Measurements from ENCODE around the gene DYNLRB2.

DYNLRB2 gene

DNA sequence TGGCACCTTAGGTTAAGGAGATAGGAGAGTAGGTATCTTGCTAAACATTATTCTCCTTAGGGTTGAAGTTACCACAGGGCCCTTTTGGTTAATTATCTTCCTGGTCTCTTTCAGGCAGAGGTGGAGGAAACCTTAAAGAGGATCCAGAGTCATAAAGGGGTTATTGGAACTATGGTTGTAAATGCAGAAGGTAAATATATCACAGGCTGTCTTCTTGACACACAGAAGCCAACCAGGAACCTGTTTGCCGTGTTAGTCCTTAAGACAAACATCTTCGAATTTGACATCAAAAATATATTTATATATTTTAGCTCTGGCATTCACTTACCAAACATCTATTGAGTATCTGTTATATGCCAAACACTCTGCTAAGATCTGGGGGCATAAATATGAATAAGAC is 2.4 kb downstream of the DYNLRB2 start:
- TF ChIP-seq, protein P1, sequence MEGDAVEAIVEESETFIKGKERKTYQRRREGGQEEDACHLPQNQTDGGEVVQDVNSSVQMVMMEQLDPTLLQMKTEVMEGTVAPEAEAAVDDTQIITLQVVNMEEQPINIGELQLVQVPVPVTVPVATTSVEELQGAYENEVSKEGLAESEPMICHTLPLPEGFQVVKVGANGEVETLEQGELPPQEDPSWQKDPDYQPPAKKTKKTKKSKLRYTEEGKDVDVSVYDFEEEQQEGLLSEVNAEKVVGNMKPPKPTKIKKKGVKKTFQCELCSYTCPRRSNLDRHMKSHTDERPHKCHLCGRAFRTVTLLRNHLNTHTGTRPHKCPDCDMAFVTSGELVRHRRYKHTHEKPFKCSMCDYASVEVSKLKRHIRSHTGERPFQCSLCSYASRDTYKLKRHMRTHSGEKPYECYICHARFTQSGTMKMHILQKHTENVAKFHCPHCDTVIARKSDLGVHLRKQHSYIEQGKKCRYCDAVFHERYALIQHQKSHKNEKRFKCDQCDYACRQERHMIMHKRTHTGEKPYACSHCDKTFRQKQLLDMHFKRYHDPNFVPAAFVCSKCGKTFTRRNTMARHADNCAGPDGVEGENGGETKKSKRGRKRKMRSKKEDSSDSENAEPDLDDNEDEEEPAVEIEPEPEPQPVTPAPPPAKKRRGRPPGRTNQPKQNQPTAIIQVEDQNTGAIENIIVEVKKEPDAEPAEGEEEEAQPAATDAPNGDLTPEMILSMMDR (IDR thresholded peaks at IDR 0.05; ENCODE audit: low read depth, low read length, missing control alignments) = no peak
- DNase-seq (ENCODE audit: low read depth) = no peak
- no peak overlapping the region for H3K4me3 ChIP-seq (ENCODE audit: low read depth, low read length)
- in situ Hi-C loops (cut with HindIII; ENCODE audit: low sequenced_read_pairs) = no loop called here

DNA sequence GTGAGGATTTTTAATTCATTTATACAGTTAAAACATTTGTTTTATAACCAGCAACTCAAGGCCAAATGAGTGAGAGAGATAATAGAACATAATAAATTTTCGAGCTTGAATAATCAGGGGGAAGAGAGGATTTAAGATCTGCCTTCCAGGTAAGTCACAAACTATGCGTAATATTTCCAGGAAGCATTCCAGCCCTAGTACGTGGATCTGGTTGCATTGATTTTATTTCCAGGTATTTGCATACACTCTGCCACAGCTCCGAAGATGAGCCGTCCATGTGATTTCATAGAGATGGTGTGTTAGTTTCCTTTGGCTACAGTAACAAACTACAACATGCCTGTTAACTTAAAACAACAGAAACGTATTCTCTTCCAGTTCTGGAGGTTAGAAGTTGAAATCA is 3.5 kb downstream of the DYNLRB2 start:
- TF ChIP-seq, protein P1 (IDR thresholded peaks at IDR 0.05; ENCODE audit: low read depth, low read length, missing control alignments) = no peak
- in situ Hi-C loops (cut with HindIII; ENCODE audit: low sequenced_read_pairs) = no loop called here
- DNase-seq (ENCODE audit: low read depth) = no peak

DNA sequence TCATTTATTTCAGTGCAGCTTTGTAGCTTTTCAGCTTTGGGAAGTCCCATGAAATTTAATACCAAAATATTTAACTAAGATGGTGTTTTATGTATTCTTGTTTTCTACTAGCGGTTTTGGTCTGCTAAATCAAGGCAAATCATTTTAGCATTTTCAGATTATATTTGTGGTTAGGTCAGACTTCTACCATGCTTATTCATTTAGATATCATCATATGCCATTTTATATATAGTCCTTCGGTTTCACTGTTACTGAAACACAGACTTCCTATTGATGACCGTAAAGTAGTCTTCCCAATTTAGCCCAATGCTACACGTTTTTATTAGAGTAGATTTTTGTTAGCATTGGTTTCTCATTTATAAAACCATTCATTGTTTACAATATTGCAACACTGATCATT is 5.5 kb downstream of the DYNLRB2 start:
- H3K4me3 ChIP-seq (ENCODE audit: low read depth, low read length) = no peak overlapping the region
- no peak for DNase-seq (ENCODE audit: low read depth)
- TF ChIP-seq, protein P1 (IDR thresholded peaks at IDR 0.05; ENCODE audit: low read depth, low read length, missing control alignments) = no peak
- in situ Hi-C loops (cut with HindIII; ENCODE audit: low sequenced_read_pairs) = no loop called here

More for the DNA sequence above, 3.5 kb downstream of the DYNLRB2 start:
- H3K4me3 ChIP-seq (ENCODE audit: low read depth, low read length) = no peak overlapping the region

DNA sequence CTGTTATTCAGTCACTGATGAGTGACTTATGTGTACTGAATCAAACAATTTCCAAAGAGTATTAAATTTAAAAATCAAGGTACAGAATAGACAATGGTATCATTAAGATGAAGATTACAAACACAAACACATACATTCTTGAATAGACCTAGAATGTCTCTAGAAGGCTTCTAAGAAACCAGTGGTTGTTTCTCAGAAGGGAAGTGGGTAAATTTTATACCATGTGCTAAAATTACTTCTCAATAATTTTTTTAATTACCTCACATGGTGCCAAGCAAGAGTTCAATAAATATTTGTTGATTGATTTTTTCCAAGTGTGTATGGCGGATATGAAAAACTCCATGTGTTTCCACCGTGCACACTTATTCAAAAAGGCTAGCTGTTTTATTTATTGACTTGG is 6.4 kb downstream of the DYNLRB2 start:
- in situ Hi-C loops (cut with HindIII; ENCODE audit: low sequenced_read_pairs) = no loop called here
- TF ChIP-seq, protein P1 (IDR thresholded peaks at IDR 0.05; ENCODE audit: low read depth, low read length, missing control alignments) = no peak
- H3K4me3 ChIP-seq (ENCODE audit: low read depth, low read length) = no peak overlapping the region
- DNase-seq (ENCODE audit: low read depth) = no peak

DNA sequence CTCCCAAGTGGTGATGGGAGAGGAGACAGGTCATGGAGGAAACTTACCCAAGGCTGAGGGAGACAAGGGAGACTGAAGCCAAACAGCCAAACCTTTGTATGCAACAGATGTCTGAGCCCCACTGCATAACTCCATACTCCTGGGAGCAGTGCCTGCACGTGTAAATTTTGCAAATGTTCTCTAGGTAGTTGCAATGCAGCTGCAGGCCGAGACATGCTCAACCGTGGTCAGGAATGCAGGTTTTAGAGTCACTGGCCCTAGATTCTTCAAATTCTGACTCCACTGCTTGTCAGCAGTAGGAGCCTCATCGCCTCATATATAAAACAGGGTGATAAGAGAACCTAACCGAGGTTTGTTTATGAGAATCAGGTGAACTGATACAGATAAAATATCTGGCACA is 11.5 kb downstream of the DYNLRB2 start:
- H3K4me3 ChIP-seq (ENCODE audit: low read depth, low read length) = no peak overlapping the region
- TF ChIP-seq, protein P1 (IDR thresholded peaks at IDR 0.05; ENCODE audit: low read depth, low read length, missing control alignments) = no peak
- DNase-seq (ENCODE audit: low read depth) = no peak
- in situ Hi-C loops (cut with HindIII; ENCODE audit: low sequenced_read_pairs) = no loop called here

DNA sequence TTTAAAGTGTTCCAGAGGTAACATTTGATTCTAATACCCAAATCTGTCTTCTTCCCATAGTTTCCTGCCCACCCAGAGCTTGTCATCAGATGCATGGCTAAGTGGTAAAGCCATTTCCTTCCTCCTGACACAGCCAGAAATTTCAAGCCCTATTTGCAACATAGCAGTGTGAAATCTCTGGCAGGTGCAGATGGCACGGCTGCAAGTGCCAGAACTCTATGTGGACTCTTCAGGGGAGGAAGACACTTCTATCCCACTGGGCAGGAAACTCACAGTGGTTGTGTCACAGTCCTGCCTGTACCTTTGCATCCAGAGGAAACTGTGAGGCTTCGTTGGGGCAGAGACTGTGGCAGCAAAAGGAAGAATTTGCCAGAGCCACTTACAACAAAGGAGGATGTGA is 13.2 kb downstream of the DYNLRB2 start:
- H3K4me3 ChIP-seq (ENCODE audit: low read depth, low read length) = no peak overlapping the region
- no peak for DNase-seq (ENCODE audit: low read depth)
- in situ Hi-C loops (cut with HindIII; ENCODE audit: low sequenced_read_pairs) = no loop called here
- TF ChIP-seq, protein P1 (IDR thresholded peaks at IDR 0.05; ENCODE audit: low read depth, low read length, missing control alignments) = no peak

DNA sequence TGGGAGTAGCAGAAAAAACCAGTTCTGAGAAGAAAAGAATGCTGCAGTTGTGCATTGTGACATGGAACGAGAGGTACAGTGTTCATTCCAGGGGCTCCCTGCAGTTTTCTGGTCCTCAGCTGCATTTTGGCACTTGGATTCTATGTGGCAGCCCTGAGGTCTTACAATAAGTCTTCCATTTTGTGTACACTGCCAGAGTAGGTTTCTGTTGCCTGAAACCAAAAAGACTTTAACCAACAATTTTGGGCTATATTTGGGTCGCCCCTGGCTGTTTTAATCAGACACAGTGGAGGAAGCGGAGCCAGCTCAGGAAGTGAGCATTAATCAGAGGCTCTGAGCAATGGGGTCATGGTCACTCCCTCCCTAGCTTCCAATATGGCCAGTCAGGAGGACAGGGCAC is 15.7 kb downstream of the DYNLRB2 start:
- TF ChIP-seq, protein P1 (IDR thresholded peaks at IDR 0.05; ENCODE audit: low read depth, low read length, missing control alignments) = no peak
- DNase-seq (ENCODE audit: low read depth) = no peak
- in situ Hi-C loops (cut with HindIII; ENCODE audit: low sequenced_read_pairs) = no loop called here
- no peak overlapping the region for H3K4me3 ChIP-seq (ENCODE audit: low read depth, low read length)

Data from astrocyte of the cerebellum (primary cell).